Measurements from ENCODE around the gene ANKRD1.
A peak's percentile ranks its signal among the peaks of the same experiment; 100 is the strongest.

The ANKRD1 gene

GRCh38 chr10:90866050-90866598 is 54.8 kb downstream of the ANKRD1 start:
- TF ChIP-seq ZFX (IDR thresholded peaks at IDR 0.05; ENCODE audit: borderline replicate concordance) (no peak), CTCF (IDR thresholded peaks at IDR 0.05) (no peak)
- H3K27ac ChIP-seq, result no peak overlapping the region

GRCh38 chr10:90865401-90865800 is 55.5 kb downstream of the ANKRD1 start:
- TF ChIP-seq CTCF (IDR thresholded peaks at IDR 0.05), result peak; percentile 57
- no peak for TF ChIP-seq ZFX (IDR thresholded peaks at IDR 0.05; ENCODE audit: borderline replicate concordance)
- no peak overlapping the region for H3K27ac ChIP-seq

GRCh38 chr10:90862908-90863514 is 57.9 kb downstream of the ANKRD1 start:
- TF ChIP-seq CTCF (IDR thresholded peaks at IDR 0.05), result peak; percentile 83
- TF ChIP-seq ZFX (IDR thresholded peaks at IDR 0.05; ENCODE audit: borderline replicate concordance), result no peak
- H3K27ac ChIP-seq, result no peak overlapping the region

Measured in 22Rv1 (cell line).